HUES48 (cell line): Measurements from ENCODE around the gene SKIDA1.

Experiments
- H3K27ac ChIP-seq: one replicate; pipeline ENCODE4 v1.7.0; 2013; ENCODE audit warnings: low read depth, low read length, inconsistent platforms
- H3K27me3 ChIP-seq: 2 replicates; pipeline ENCODE4 v1.6.1; 2013; ENCODE audit warnings: mild to moderate bottlenecking, low read length; ENCODE audit not compliant: control insufficient read depth, insufficient read depth
- H3K36me3 ChIP-seq: 2 replicates; pipeline ENCODE4 v1.6.1; 2013; ENCODE audit warnings: low read length; ENCODE audit not compliant: control insufficient read depth, insufficient read depth
- H3K4me1 ChIP-seq: 2 replicates; pipeline ENCODE4 v1.6.1; 2013; ENCODE audit warnings: mild to moderate bottlenecking, low read length; ENCODE audit not compliant: control insufficient read depth, insufficient read depth
- H3K4me3 ChIP-seq: 2 replicates; pipeline ENCODE4 v1.5.1; 2013; ENCODE audit warnings: mild to moderate bottlenecking, low read depth, low read length
- H3K9ac ChIP-seq: 2 replicates; pipeline ENCODE4 v1.6.1; 2013; ENCODE audit warnings: mild to moderate bottlenecking, low read depth, low read length, moderate library complexity
- H3K9me3 ChIP-seq: 2 replicates; pipeline ENCODE4 v1.6.1; 2013; ENCODE audit warnings: low read length; ENCODE audit not compliant: control insufficient read depth, insufficient read depth

The SKIDA1 gene

DNA sequence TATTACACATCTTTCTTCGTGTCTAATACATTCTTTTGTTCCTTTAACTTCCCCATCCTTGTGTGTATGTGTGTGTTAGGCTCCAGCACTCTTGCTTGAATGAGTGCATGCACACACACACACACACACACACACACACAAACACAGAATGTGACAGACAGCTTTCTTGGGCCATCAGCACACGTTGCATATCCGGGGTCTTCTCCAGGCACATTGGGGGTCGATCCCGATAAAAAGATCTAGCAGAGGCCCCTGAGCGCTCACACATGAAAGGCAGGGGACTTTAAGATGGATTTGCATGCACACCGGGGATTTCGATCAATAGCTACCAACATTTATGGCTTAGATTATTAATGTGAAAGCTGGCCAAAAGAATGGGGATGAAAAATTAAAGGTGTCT lies 4.5 kb downstream of the SKIDA1 start:
- no peak overlapping the region for H3K9ac ChIP-seq
- H3K27ac ChIP-seq, result no peak overlapping the region
- H3K36me3 ChIP-seq, result no peaks in the 10 kb centered on the region
- H3K4me1 ChIP-seq, result peaks cover 67% of the 10 kb centered on the region
- H3K4me3 ChIP-seq, result peak overlapping the region; percentile 16; the same call in 1 of the 2 replicates
- H3K27me3 ChIP-seq, result peaks cover 42% of the 10 kb centered on the region
- H3K9me3 ChIP-seq, result no peaks in the 10 kb centered on the region

DNA sequence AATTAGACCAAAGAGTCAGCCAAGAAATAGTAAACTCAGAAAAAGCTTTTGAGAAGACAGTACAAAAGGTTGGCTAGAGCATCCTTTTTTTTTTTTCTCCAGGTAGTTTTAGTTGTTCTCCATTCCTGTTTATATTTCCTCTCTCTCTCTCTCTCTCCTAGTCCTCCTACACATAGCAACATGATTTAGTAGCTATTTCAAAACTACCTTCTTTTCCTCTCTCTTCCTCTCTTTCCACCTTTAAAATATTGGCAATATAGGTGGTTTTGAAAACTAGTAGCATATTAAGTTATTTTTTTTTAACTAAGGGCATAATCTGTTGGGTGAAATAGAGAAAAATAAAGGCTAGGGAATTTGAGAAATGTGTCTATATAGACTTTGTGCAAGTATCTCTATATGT lies 5.0 kb downstream of the SKIDA1 start:
- H3K4me1 ChIP-seq, result peaks cover 71% of the 10 kb centered on the region
- peak overlapping the region; percentile 16; the same call in 1 of the 2 replicates for H3K4me3 ChIP-seq
- H3K27me3 ChIP-seq, result peaks cover 46% of the 10 kb centered on the region
- no peaks in the 10 kb centered on the region for H3K36me3 ChIP-seq
- H3K27ac ChIP-seq, result no peak overlapping the region
- H3K9ac ChIP-seq, result no peak overlapping the region
- H3K9me3 ChIP-seq, result no peaks in the 10 kb centered on the region

- peaks cover 77% of the 10 kb centered on the region for H3K4me1 ChIP-seq
- peak overlapping the region; percentile 39 for H3K27ac ChIP-seq
- peaks cover 51% of the 10 kb centered on the region for H3K27me3 ChIP-seq
- H3K9me3 ChIP-seq, result no peaks in the 10 kb centered on the region
- H3K9ac ChIP-seq, result no peak overlapping the region
- H3K36me3 ChIP-seq, result no peaks in the 10 kb centered on the region
- peak overlapping the region; percentile 82 for H3K4me3 ChIP-seq
Measured at GRCh38 chr10:21519941-21520436, 5.5 kb downstream of the SKIDA1 start.

DNA sequence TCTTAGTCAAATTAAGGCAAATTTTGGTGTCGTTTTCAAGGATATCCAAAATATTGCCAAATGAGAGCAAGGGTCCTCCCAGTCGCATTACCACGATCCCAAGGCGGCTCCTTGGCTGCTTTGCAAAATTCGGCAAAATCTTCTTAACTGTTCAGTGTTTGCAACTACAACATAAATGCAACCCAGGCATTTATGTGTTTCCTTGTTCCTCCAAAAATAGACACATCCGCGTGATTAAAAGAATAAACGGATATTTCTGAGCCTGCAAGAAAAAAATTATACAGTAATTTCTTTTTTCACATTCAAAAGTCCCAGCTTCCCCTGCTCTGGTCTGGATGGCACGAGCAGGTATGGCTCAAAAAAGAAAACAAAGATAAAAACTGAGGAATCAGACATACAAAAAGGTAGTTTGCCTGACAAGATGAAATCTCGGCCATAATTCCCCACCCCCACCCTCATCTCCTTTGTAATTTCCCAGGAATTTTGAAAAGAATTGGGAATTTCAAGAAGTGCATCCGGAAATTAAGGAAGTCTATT lies 6.0 kb downstream of the SKIDA1 start:
- peaks cover 56% of the 10 kb centered on the region for H3K27me3 ChIP-seq
- H3K4me1 ChIP-seq, result peaks cover 81% of the 10 kb centered on the region

DNA sequence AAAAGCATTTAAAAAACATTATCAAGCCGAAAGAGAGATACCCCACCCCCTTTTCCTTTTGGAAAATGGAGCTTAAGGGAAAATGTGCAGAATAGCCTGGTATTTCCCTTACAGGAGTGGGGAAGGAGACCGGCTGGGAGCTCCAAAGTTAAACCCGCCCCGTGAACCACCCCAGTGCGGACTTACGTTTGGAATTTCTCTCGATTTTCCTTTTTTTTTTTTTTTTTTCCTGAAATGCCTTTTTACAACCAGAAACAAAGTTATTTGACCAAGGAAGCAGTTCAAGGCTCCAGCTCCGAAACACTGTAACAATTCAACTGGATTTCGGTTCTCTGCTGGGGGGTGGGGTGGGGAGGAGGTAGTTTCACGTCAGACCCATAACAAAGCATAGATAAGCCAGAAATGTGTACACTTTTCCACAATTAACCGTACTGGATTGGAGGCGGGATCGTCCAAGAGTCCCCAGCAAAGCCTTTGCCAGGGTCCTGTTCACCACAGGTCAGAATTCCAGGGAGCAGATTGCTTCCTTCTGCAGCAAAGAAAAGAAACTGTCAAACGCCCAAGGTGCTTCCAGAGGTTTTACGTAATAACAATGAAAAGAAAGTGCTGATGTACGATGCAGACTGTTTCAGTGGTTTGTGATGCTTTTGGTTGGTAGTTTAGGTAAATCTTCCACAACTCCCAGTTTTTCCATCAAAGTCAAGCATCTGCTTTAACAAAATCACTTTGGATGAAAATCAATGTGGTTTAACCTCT lies 6.7 kb downstream of the SKIDA1 start:
- peaks cover 61% of the 10 kb centered on the region for H3K27me3 ChIP-seq
- H3K36me3 ChIP-seq, result no peaks in the 10 kb centered on the region
- no peak overlapping the region for H3K9ac ChIP-seq
- no peaks in the 10 kb centered on the region for H3K9me3 ChIP-seq
- peak overlapping the region; percentile 68 for H3K27ac ChIP-seq
- H3K4me1 ChIP-seq, result peaks cover 81% of the 10 kb centered on the region
- peak overlapping the region; percentile 82 for H3K4me3 ChIP-seq

More for the DNA sequence above, 6.0 kb downstream of the SKIDA1 start:
- H3K36me3 ChIP-seq, result no peaks in the 10 kb centered on the region
- H3K9ac ChIP-seq, result no peak overlapping the region
- no peaks in the 10 kb centered on the region for H3K9me3 ChIP-seq
- H3K27ac ChIP-seq, result peak overlapping the region; percentile 68
- H3K4me3 ChIP-seq, result peak overlapping the region; percentile 82

DNA sequence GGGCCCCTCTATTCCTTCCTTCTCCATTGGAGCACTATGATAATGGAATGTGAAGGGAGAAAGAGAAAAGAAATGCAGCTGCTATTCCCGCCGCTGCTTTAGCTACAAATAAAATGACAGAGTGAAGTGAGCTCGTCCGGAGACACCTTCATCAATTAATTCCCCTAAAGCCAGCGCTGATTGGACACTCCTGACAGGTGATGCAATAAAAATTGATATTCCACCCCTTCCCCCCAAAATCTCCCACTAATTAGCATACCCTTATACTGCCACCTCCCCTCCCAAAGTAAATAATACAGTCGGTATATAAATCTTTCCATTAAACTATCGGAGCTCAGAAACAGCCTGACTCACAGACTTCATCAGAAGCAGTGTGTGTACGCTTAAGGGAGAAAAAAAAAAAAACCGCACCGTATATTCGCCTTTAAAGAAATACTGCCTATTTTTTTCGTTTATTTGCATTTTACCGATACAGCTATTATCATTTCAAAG lies 7.3 kb downstream of the SKIDA1 start:
- H3K27ac ChIP-seq, result peak overlapping the region; percentile 68
- H3K9ac ChIP-seq, result peak overlapping the region; percentile 21; the same call in 1 of the 2 replicates
- peaks cover 61% of the 10 kb centered on the region for H3K27me3 ChIP-seq

DNA sequence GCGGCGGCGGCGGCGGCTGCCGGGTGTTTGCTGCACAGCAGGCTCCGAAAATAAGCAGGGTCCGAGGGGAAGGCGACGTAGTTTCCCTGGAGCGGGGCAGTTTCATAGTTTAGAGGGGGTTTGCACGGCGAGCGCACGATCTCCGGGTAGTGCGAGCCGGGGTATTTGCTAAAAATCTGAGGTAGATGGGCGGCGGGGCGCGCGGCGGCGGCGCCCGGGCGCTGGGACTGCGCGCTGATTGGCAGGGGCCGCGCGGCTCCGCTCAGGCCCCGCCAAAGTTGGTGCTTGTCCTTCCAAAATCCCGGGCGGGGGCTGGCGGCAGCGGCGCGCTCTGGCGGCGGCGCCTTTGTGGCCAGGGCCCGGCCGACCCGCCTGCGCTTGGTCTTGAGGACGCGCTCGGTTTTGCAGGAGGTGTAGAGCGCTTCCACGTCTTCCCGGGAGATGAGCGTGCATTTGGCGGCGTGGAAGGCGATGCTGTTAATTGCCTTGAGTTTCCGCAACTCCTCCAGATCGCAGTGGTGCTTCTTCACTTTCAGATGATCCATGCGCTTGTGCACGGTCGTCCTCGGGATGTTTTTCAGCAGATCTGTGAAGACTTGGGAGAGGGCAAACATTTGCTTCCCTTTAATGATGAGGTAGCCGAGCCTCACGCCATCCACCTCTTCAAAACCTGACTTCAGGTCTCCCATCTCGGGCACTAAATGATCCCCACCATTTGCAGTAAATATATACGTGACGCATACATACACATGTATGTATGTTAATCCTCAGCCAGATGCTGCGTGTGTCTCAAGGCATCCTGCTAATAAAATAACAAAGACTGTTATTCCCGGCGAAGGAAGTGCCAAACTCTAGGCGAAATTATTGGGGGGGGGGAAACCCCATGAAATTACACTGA lies 8.1 kb downstream of the SKIDA1 start:
- Histone ChIP-seq H3K27ac (peak overlapping the region; percentile 67), H3K27me3 (peaks cover 61% of the 10 kb centered on the region), H3K9ac (peak overlapping the region; percentile 44), H3K36me3 (no peaks in the 10 kb centered on the region), H3K4me3 (peak overlapping the region; percentile 82), H3K9me3 (no peaks in the 10 kb centered on the region), H3K4me1 (peaks cover 81% of the 10 kb centered on the region)

More for the DNA sequence above, 7.3 kb downstream of the SKIDA1 start:
- Histone ChIP-seq H3K4me3 (peak overlapping the region; percentile 82), H3K36me3 (no peaks in the 10 kb centered on the region), H3K9me3 (no peaks in the 10 kb centered on the region), H3K4me1 (peaks cover 81% of the 10 kb centered on the region)

GRCh38 chr10:21516242-21517131 lies 9.0 kb downstream of the SKIDA1 start:
- H3K27ac ChIP-seq, result peak overlapping the region; percentile 81
- H3K4me3 ChIP-seq, result peak overlapping the region; percentile 82
- peaks cover 82% of the 10 kb centered on the region for H3K4me1 ChIP-seq
- no peaks in the 10 kb centered on the region for H3K36me3 ChIP-seq
- peak overlapping the region; percentile 45 for H3K9ac ChIP-seq
- no peaks in the 10 kb centered on the region for H3K9me3 ChIP-seq
- peaks cover 61% of the 10 kb centered on the region for H3K27me3 ChIP-seq

DNA sequence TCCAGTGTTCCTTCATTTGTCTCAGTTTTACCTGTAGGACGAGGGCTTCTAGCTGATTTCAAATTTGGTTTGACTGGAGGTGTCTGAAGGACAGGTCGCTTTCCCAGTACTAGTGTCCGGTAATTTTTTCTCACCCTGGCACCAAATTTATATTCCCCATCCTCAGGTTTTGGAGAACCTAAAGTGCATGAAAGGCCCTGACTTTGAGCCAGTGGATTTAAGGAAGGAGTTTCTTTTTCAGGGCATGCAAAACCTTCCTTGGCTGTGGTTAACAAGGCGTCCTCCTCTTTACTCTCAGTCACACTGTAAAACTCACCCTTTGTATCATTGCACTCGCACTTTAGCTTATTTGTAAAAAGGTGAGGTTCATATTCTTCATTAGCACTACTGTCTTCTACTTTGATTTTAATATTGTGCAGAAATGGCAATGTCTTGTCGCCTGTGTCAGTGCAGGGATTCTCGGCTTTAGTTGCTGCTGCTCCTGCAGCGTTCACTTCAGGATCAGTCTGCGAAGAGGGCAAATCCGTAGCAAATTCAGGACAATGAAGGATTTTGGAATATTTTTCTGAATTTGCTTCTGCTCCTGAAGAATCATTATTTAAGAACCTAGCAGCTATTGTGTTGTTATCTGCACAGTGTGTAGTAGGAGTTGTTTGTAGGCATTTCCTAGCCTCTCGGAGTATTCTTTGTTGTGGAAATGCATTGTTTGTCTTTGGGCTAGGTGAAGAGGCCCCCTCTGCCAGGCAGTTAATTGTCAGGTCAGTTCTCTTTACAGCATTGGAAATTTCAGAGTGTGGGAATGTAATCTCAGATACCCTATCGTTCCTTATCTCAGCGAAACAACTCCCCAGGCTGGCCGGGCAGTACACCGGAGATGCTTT lies 9.9 kb downstream of the SKIDA1 start:
- Histone ChIP-seq H3K4me1 (peaks cover 79% of the 10 kb centered on the region), H3K27me3 (peaks cover 54% of the 10 kb centered on the region), H3K4me3 (peak overlapping the region; percentile 82), H3K36me3 (no peaks in the 10 kb centered on the region), H3K9ac (peak overlapping the region; percentile 45), H3K9me3 (no peaks in the 10 kb centered on the region), H3K27ac (peak overlapping the region; percentile 81)
